Right hindlimb (tissue), 1 donor: Measurements from ENCODE around the gene PLPPR2.
"Not testable (repeated sequence)": the region's sequence is repeated elsewhere in the genome, so short reads cannot be mapped to it uniquely, and the experiment has no call there.

Experiments used
- DNase-seq: peaks from one replicate; pipeline ENCODE4 v3.0.0-alpha.2; 2018

Gene PLPPR2

DNA sequence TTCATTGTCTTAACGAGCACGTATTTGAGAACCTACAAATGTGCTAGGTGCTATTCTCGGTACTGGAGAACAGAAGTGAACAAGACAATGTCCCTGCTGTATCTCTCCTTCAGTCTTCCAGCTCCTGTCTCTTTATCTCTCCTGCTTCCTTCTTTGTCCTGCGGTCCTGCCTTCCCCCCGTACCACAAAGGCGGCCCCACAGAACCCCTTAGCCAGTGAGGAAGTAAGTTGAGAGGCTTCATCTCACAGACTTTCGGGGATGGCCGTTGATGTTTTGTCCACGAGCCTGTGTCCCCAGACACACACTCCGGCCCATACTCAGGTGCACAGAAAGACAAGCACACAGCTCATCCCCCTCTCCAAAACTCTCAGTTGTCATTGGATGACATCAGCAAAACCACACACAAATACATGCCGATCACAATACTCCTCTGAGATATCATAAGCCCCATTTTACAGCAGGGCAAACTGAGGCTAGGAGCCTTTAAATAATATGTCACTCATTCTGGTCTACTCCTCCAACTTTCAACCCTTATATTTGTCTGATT lies 18.7 kb downstream of the PLPPR2 start:
- no peak for DNase-seq

DNA sequence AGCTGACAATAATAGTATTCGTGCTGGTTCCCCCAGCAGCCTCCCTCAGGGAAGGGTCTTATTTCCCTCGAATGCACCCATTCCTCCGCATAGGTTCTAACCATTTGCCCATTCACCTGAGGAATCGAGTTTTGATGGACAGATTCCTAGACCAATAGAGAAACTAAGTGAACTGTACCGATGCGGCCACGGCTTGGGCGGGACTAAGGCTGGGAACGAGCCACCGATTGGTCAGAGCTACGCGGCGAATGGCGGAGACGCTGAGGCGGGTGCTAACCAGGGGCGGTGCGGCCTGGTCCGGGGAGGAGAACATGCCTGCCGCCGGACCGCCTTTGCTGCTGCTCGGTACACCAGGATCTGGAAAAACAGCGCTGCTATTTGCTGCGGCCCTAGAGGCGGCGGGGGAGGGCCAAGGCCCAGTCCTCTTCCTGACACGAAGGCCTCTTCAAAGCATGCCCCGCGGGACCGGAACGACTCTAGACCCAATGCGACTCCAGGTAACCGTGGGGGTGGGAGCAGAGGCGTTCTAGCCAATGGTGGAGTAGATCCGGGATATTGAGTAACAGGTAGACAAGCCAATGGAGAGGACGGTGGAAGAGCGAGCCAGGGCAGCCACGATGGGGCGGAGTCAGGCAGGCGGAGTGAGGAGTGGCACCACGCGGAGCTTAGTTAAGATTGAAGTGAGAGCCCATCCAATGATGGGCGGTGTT lies 19.4 kb downstream of the PLPPR2 start, which contains the start of gene SWSAP1:
Gene SWSAP1 (plus strand): TSS at position 234 of the 710 bp plus-strand sequence. CDS start 15 bp downstream, at position 249.
- DNase-seq, result peak; percentile 99

DNA sequence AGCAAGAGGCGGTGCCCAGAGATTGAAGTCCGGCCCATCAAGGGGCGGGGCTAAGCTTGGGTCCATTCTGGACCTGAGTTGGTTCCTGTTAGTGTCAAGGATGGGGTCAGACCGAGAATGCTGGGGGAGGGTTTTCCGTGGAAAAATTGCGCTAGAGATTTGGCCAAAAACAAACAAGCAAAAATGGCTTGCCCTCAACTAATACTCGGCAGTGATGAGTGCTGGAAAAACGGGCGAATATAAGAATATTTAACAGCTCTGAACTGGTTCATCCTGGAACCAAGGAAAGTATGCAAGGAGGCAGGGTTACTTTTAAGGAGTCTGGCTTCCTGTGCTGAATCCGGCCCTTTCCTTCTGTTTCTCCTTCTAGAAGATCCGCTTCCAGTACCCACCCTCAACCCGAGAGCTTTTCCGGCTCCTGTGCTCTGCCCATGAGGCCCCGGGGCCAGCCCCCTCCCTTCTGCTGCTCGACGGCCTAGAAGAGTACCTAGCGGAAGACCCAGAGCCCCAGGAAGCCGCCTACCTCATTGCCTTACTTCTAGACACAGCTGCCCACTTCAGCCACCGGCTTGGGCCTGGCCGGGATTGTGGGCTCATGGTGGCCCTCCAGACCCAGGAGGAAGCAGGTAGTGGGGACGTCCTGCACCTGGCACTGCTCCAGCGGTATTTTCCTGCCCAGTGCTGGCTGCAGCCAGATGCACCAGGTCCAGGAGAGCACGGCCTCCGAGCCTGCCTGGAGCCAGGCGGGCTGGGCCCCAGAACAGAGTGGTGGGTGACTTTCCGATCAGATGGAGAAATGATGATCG lies 20.1 kb downstream of the PLPPR2 start:
- DNase-seq, result peak; percentile 60

DNA sequence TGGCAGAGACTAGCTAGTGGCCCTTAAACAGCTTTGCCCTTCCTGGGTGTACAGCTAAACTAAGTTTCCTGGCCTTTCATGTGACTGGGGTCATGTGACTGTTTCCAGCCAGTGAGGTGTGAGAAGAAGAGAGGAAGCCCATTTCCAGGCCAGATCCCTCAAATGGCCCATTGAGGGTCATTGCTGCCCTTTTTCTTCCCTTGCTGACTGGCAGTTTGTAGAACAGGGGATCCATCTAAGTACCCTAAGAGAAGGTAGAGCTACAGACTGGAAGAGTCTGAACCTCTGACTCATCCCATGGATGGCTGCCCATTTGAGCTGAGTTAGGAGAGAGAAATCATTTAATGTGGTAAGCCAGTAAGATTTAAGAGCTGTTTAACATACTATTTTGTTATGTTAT lies 22.0 kb downstream of the PLPPR2 start:
- DNase-seq, result no peak

DNA sequence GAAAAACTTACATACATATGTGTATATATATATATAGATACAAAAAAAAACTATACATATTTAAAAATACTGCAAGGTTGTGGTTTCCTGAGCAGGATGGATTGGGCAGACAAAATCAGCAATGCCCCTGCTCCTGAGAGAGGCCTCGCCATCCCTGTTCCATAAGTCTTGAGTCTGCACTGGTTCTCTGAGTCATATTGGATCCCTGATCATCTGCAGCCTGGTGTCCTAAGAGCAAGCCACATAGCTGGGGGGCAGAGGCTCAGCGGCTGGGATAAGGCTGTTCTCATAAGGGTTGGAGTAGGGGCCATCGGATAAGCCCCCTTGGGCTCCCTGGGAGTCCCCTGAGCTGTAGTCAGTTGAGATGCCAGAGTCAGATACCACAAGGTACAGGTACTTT lies 22.5 kb downstream of the PLPPR2 start:
- DNase-seq, result no peak

DNA sequence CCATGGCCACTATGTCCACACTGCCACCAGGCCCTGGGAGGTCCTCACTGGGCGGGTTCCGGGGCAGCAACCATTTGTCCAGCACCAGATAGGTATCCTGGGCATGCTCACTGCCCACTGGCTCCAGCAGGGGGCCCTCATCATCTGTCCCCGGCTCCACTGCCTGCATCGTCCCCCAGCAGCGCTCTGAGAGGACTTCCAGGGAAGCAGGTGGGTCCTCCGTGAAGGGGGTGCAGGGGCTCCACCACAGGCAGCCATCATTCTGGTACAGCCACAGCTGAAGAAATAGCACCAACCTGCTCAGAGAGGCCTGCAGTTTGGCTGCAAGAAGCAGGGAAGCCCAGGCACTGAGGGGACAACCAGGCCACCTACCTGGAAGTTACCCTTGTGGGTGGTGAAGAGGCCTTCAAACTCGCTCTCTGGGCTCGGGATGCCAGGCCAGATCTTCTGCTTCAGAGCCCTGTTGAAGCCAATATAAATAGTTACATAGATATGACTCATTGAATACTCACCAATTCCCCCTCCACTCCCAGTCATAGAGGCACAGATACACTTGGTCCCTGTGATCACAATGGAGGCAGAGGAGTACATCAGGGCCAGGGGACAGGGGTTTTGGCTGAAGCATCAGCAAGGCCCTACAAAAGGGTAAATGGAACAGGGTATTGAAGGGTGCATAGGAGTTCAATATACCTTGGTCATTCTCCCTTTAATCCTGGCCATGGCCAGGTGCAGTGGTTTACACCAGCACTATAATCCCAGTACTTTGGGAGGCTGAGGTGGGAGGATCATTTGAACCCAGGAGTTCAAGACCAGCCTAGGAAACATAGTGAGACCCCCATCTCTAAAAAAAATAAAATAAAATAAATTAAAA lies 23.3 kb downstream of the PLPPR2 start:
- DNase-seq, result no peak

DNA sequence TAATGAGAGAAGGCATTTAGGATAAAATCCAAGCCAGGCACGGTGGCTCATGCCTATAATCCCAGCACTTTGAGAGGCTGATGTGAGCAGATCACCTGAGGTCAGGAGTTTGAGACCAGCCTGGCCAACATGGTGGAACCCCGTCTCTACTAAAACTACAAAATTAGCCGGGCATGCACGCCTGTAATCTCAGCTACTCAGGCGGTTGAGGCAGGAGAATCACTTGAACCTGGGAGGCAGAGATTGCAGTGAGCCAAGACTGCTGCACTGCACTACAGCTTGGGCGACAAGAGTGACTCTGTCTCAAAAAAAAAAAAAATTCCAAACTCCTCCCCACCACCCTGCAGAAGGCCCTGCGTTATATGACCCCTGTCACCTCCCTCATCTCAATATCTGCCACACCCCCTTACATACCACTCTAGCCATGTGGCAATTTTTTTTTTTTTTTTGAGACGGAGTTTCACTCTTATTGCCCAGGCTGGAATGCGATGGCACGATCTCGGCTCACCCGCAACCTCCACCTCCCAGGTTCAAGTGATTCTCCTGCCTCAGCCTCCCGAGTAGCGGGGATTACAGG lies 24.1 kb downstream of the PLPPR2 start:
- DNase-seq, result not testable (repeated sequence)

DNA sequence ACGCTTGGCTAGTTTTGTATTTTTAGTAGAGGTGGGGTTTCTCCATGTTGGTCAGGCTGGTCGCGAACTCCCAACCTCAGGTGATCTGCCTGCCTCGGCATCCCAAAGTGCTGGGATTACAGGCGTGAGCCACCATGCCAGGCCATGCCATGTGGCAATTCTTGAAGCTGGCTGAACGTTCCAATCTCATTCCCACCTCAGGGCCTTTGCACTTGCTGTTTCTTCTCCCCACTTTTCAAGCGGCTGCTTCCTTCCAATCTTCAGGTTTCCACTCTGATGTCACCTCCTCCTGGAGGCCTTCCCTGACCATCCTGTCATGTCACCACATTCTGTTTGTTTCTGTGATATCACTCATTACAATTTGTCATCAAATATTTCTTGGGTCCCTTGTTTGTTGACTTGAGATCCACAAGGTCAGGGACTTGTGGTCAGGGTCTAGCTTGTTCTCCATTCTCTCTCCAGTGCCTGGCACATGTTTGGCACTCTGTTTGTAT lies 24.7 kb downstream of the PLPPR2 start:
- DNase-seq, result no peak

DNA sequence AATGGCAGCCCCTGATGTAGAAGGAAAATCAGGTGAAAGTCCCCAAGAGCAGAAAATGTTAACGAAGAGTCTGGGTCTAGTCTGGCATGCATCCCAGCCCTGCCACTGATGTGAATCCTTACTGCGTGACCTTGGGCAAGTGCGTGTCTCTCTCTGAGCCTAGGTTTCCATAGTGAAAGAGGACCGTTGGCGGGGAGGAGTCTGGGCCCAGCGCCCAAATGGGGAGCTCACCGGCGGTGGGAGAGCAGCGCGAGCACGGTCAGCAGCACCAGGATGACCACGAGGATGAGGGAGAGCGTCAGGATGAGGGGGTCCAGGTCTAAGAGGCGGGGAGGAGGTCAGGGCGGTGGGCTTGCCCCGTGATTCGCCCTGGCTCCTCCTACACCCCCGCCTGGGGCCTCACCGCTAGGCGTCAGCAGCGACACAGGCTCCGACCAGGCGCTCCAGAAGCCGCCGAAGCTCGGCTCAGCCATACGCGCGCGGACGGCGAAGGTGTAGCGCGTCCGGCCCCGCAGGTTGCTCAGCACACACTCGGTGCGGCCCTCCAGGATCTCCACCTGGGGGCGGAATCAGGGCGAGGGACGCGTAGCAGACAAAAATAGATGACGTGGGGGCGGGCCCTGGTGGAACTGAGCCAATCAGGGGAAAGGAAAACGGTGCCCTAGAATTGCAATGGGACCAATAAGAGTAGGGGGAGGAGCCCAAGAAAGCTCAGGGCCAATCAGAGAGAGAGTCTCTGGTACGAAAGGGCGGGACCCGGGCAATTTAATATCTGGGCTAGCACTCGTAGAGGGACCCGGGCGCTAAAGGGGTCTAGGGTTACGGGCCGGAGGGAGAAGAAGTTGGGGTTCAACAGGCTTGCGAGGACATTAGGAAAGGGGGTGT lies 25.7 kb downstream of the PLPPR2 start:
- peak; percentile 97 for DNase-seq

DNA sequence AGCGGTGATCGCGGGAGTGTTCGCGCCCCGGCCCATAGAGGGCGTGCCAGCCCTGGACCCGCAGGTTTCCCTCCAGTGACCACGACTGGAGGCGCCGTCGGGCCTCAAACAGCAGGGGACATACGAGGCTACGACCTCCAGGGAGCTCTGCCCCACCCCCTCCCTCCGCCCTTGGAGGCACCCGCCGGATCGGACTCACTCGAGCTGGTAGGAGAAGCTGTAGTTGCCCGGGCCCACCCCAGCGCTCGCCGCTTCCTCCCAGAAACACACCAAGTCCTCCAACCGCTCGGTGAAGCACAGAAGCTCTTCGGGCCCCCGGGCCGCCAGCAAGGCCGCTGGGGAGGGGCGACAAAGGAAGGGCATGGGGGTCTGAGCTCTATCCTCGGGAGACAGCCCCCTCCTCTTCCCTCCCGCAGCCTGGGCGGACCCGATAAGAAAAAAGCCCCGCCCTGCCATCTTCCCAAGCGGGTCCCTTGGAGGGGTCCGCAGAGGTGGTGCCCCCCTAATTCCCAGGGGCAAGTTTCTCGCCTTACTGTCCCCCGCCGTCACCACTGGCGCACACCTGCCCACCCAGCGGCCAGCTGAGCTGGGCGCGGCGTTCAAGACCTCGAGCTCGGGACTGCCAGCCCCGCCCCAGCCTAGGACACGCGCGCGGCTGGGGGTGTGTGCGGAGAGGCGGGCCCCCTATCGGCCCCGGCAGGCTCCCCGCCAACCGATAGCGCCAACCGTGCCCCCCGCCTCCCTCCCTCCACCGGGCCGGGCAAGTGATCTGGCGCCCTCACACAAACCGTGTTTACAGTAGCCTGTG lies 27.9 kb downstream of the PLPPR2 start:
- DNase-seq, result no peak

DNA sequence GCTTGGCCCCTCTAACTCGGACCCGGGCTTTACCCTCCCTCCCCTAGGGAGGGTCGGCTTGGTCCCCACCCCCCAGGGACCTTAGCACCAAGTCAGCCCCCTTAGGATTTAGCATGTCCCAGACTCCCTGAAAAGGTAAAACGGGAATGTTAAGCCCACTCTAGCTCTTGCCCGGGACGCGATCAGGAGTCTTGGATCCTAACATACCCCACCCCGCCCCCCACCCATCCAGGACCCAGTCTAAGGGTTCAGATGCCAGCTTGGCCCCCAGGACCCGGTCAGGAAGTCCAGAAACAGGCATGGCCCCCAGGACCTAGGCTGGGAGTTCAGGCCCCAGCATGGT lies 28.4 kb downstream of the PLPPR2 start:
- DNase-seq, result no peak

DNA sequence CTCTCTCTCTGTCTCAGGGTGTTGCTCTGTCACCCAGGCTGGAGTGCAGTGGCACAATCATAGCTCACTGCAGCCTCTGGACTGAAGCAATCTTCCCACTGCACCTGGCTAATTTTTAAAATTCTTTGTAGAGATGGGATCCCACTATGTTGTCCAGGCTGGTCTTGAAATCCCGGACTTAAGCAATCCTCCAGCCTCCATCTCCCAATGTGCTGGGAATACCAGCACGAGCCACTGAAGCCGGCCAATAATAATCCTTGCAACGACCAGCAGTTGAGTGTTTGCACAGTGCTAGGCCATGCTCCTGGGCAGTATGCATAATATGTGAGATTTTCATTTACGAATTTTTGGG lies 29.5 kb downstream of the PLPPR2 start:
- no peak for DNase-seq

DNA sequence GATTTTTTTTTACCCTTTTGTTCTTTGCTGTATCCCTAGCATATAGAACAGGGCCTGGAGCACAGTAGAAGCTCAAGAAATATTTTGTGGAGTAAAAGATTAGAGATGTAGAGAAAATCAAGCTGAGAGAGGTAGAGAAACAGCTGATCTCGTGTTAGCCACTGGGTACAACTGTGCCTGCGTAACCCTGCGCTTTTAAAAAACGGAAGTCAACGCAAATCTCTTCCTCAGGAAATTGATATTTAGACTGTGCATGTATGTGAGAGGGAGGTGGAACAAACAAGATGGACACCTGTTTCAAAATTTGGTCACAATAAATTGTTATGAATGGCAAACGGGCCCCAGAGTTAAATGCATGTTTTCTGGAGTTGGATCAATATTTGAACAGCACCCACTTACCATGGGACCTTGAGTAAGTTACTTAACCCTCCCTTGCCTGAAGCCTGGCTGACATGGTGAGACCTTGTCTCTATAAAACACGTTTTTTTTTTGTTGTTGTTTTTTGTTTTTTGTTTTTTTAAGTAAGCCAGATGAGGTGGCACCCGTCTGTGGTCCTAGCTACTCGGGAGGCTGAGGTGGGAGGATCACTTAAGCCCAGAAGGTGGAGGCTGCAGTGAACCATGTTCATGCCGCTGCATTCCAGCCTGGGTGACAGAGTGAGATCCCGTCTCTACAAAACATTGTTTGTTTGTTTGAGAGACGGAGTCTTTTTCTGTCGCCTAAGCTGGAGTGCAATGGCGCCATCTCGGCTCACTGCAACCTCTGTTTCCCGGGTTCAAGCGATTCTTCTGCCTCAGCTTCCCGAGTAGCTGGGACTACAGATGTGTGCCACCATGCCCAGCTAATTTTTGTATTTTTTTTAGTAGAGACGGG lies 32.2 kb downstream of the PLPPR2 start:
- no peak for DNase-seq

DNA sequence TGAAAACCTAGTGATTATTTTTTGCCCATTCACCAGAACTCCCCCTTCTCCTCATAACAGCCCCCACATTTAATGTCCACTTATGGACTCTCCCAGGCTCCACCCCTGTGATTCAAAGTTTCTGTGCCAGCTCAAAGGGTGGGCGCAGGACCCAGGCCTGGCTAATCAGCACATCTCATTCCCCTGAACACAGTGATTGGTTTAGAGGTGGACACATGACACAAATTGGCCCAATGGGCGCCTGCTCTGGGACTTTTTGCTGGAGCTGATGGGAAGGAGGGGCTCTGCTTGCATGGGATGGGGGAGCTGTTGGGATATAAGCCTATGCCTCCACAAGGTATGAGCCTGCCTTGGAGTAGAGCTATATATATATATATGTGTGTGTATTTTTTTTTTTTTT lies 35.1 kb downstream of the PLPPR2 start:
- DNase-seq, result no peak

DNA sequence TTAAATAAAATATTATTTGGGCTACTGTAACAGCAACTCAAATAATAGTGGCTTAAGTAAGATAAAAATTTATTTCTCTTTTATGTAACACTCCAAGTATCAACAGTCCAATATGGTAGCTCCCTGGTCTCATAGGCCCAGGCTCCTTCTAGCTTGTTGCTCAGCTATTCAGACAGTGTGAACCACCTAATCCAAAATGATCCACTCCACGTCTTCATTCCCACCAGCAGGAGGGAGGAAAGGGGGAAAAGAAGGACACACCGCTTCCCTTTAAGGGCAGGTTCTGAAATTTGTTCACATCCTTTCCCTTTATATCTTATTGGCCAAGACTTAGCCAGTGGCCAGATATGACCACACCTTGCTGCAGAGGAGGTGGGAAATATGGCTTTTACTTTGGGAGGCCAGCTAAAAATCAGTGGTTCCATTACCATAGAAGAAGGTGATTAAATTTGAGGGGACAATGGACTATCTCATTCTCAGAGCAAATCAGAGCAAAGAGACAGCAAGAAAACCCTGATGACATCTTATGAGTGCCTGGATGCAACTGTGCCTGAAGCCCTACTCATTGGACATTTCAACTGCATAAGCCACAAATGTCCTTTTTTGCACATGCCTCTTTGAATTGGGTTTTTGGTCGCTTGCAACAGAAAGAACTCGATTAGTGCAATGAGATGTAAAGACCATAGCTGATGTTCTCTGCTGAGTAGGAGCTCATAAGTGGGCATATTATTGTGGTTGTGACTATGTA lies 35.9 kb downstream of the PLPPR2 start:
- no peak for DNase-seq

DNA sequence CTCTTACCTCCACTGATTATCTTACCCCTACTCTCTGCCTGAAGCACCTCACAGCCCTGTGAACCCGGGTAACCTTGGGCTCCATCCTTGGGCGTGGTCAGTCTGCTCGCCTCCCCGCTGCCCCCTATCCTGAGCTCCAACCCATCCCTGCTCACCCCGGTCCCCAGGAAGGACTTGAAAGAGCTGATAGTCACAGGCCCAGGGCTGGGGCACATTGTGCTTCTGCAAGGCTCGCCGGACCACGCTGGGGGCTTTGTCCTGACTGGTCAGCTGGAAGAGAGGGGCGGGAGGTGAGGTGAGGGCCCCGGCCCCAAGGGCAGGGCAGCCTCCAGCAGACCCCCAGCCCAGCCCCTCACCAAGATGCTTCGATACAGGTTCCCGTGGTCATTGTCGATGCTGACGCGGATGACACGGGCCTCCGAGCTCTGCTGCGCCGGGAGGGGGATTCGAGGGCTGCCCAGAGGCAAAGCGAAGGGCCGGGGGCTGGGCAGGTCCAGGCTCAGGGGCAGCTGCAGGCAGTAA lies 41.9 kb downstream of the PLPPR2 start:
- no peak for DNase-seq

DNA sequence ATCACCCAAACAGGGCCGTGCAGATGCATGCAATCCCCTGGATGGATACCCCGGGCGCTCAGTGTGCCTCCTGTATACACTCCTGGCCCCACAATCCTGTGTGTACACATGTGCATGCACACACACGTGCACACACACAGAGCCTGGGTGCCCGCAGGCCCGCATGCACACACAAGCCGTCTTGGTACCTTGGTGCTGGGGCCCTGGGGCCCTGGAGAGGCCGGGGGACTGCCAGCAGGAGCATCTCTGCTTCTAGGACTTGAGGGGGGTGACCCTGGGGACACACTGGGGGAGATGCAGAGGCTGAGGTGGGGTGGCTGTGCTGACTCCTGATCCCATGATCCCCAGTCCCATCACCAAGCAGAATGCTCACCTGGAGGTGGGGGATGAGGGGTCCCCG lies 44.4 kb downstream of the PLPPR2 start:
- no peak for DNase-seq

DNA sequence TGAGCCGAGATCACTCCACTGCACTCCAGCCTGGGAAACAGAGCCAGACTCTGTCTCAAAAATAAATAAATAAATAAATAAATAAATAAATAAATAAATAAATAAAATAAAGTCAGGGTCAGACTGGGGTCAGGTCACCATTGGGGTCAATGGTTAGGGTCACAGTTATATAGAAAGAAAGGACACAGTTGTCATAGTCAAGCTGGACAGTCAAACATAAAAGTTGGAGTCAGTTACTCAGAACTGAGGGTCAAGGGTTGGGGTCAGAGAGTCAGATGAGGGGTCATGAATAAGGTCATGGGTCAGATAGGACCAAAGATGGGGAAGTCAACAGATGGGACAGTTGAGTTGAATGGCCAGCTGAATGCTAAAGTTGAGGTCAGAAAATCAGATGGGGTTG lies 45.6 kb downstream of the PLPPR2 start:
- no peak for DNase-seq
